Effector CD4-positive, alpha-beta T cell (primary cell): ENCODE results near the gene CHST10.
A peak's percentile ranks its signal among the peaks of the same experiment; 100 is the strongest.
"Not testable (repeated sequence)": the region's sequence is repeated elsewhere in the genome, so short reads cannot be mapped to it uniquely, and the experiment has no call there.

Source experiments
- DNase-seq: peaks from one replicate; pipeline ENCODE4 v3.0.0-alpha.2; 2020

CHST10 gene

GRCh38 chr2:100392715-100393114, 24.8 kb downstream of the CHST10 start:
- DNase-seq, result no peak

GRCh38 chr2:100391735-100392515, 25.5 kb downstream of the CHST10 start:
- no peak for DNase-seq

GRCh38 chr2:100390001-100390940, 27.2 kb downstream of the CHST10 start:
- DNase-seq, result no peak

GRCh38 chr2:100388703-100389102, 28.8 kb downstream of the CHST10 start:
- no peak for DNase-seq

- DNase-seq, result no peak
These were observed 33.5 kb downstream of the CHST10 start for GRCh38 chr2:100383954-100384353.

- DNase-seq, result no peak
These were observed 34.2 kb downstream of the CHST10 start for GRCh38 chr2:100383306-100383705.

- DNase-seq, result peak; percentile 49
These were observed 36.2 kb downstream of the CHST10 start for GRCh38 chr2:100381240-100381639.

- no peak for DNase-seq
These were observed 36.8 kb downstream of the CHST10 start for GRCh38 chr2:100380681-100381080.

- DNase-seq, result no peak
These were observed 40.6 kb downstream of the CHST10 start for GRCh38 chr2:100376836-100377235.

GRCh38 chr2:100367163-100367562, 50.3 kb downstream of the CHST10 start:
- DNase-seq, result no peak

- no peak for DNase-seq
These were observed 52.0 kb downstream of the CHST10 start for GRCh38 chr2:100365434-100365833.

GRCh38 chr2:100362269-100362668, 55.2 kb downstream of the CHST10 start:
- DNase-seq, result not testable (repeated sequence)

GRCh38 chr2:100359576-100359975, 57.9 kb downstream of the CHST10 start:
- DNase-seq, result no peak

- DNase-seq, result no peak
These were observed 58.9 kb downstream of the CHST10 start for GRCh38 chr2:100358554-100358953.

- no peak for DNase-seq
These were observed 64.9 kb downstream of the CHST10 start for GRCh38 chr2:100352521-100352920.

GRCh38 chr2:100350661-100351185, 66.7 kb downstream of the CHST10 start:
- DNase-seq, result no peak

GRCh38 chr2:100345144-100345543, 72.3 kb downstream of the CHST10 start:
- not testable (repeated sequence) for DNase-seq

GRCh38 chr2:100344433-100344832, 73.0 kb downstream of the CHST10 start:
- DNase-seq, result no peak

- not testable (repeated sequence) for DNase-seq
These were observed 75.0 kb downstream of the CHST10 start for GRCh38 chr2:100342466-100342865.
